ENCODE measurements around the gene RELL1. TPM values are rescaled to one million over a fixed set of nuclear protein-coding genes. Genes with fewer than 3 reads are reported as not detected.

Gene RELL1
- total RNA-seq, 2 donors from 2014 or later: 26.0 to 29.4 TPM

GRCh38 chr4:37649268-37649667, 36.9 kb downstream of the RELL1 start:
- intact Hi-C loops (cut with DNase I): no loop called here
- ATAC-seq (no peak), DNase-seq (no peak)

- ATAC-seq (peak; percentile 86 to 98), DNase-seq (peak; percentile 71)
- intact Hi-C loops (cut with DNase I): no loop called here
Observed at GRCh38 chr4:37648084-37648817, 37.9 kb downstream of the RELL1 start.

DNA sequence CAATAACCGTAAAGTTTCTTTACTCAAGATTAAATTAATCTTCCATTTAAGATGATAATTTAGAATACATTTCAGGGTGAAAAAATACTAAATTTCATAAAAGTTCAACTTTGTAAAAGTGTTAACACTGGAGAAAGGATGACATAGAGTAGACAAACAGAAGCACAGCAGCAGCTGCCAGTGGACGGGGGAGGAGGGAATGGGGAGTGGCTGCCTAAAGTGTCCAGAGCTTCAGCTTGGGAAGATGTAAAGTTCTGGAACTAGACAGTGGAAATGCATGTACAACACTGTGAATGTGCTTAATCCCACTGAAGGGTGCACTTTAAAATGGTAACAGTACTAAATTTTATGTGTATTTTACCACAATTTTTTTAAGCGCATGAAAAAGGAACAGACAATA, 39.9 kb downstream of the RELL1 start:
- no peak for DNase-seq
- ATAC-seq: no peak
- intact Hi-C loops (cut with DNase I): no loop called here

- DNase-seq: no peak
- intact Hi-C loops (cut with DNase I): no loop called here
- ATAC-seq: no peak
Observed at GRCh38 chr4:37645736-37646135, 40.4 kb downstream of the RELL1 start.

DNA sequence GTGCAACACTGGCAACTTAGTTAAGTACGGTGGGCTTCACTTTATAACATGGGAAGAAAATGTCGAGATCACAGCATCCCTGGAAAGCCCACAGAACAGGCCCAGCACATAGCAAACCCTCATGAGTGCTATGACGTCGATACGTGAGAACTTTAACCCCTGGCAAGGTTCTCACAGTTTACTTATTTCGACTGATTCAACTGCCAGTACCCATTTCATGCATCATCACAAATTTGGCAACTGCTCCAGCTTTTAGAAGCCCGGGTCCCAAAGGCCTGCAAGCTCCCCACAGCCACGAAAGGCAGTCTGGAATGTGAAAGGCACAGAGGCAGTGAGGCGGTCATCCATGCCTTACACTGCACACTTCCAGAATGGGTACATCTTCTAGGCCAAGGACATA, 41.2 kb downstream of the RELL1 start:
- DNase-seq (no peak), ATAC-seq (no peak)
- intact Hi-C loops (cut with DNase I): no loop called here

- ATAC-seq (no peak), DNase-seq (no peak)
- intact Hi-C loops (cut with DNase I): no loop called here
Observed at GRCh38 chr4:37641886-37642849, 44.0 kb downstream of the RELL1 start.

DNA sequence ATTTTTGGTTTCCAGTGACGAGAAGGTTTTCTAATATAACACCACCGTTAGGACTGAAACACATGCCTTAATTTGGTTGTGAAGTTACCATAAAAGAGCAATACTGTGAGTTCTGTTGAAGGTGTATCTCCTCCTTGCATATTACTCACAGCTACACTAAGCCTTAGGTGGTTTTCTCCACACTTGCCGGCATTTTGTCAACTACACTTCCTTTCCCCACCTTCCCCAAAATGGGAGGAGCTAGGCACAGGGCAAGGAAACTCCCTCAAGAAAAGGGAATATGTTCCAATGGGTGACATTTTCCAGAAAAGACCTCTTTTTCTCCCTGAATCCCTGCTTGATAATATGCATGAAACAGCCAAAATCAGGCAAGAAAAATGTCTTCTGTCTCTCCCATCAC, 44.8 kb downstream of the RELL1 start:
- DNase-seq: no peak
- no peak for ATAC-seq
- intact Hi-C loops (cut with DNase I): no loop called here

DNA sequence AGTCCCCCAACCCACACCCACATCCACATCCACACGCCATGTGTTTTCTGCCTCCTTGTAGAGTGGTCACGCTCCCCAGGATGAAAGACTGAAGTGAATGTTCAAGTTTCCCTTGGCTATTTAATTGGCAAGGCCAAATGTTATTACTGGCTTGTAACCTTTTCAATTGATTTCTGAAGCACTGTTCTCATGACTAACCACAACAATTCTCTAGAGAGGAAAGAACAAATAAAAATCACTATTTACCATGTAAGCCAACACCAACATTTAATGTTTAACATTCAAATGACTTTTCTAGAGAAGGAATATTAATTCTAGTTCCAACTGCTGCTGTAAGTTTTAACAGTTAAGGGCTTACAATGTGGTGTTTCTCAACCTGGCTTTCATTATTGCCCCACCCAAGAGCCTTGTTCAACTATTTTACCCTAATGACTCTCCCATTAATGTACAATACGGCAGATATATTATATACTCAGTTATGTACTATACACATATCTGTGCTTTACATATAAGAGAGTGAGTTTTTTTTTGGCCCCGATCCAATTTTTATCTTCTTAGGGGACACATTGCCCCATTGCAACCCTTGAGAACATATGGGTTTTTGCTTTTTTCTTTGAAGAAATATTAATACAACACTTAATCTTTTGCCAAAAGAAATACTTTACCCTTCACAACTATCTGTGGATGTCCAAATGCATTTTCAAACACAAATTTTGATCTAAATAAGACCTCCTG, 46.5 kb downstream of the RELL1 start:
- intact Hi-C loops (cut with DNase I): no loop called here
- ATAC-seq (no peak), DNase-seq (no peak)

DNA sequence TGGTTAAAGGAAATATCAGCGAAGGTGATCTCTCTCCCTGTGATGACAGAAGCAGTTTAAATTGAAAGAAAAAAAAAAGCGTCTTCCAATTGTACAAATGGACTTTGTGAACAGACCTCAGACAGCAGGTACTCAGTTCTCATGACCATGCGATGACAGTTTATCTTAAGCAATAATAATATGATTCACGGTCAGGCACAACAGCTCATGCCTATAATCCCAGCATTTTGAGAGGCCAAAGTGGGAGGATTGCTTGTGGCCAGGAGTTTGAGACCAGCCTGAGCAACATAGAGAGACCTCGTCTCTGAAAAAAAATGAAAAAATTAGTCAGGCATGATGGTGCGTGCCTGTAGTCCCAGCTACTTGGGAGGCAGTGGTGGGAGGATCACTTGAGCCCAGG, 51.0 kb downstream of the RELL1 start:
- no peak for DNase-seq
- intact Hi-C loops (cut with DNase I): no loop called here
- ATAC-seq: no peak

DNA sequence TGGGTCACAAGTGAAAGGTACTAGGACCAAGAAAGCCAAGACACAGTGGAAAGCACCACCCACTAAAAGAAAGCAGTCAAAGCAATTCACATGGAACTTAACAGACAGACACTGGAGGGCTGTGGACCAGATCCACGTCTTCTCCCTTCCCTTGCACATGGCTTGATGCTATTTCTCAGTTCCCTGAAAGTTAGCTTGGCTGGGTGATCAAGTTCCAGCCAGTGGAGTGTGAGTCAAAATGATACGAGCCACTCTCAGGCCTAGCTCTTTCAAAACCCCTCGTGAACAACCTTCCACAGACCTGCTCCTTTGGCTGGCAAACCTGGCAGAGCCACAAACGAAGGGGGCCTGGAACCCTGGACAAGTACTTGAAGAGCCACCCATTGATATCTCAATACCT, 52.0 kb downstream of the RELL1 start:
- DNase-seq: no peak
- no peak for ATAC-seq
- intact Hi-C loops (cut with DNase I): no loop called here

GRCh38 chr4:37632836-37633235, 53.3 kb downstream of the RELL1 start:
- ATAC-seq (no peak), DNase-seq (no peak)
- intact Hi-C loops (cut with DNase I): no loop called here

DNA sequence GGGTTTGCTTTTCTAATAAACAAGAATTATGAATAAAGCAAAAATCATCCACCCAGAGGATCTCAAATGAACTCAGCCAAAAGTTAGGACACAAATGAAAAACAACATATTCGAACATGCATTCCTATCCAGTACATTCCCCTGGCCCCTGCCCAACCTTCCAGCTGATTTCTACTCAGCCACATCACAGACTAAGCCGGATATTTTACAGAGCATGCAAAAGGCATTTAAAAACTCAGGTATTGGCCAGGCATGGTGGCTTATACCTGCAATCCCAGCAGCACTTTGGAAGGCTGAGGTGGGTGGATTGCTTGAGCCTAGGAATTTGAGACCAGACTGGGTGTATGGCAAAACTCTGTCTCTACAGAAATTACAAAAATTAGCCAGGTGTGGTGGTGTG, 54.6 kb downstream of the RELL1 start:
- DNase-seq (peak; percentile 42), ATAC-seq (no peak)
- intact Hi-C loops (cut with DNase I): no loop called here

DNA sequence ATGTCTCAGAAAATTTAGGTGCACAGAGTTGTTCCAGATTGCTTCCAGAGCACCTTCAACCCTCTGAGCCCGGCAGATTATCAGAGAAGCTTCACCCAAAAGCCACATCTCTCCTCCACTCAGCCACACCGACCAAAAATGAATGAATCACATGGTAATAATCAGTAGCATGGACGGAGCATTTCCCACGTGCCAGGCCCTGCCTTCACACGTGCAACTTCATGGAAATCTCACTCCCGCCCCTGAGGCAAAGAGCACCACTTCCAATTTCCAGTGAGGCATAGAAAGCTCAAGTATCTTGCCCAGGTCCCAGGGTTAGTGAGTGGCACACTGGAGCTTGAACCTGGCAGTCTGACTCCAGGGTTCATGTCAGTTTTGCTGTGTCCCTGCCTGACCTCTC, 56.5 kb downstream of the RELL1 start:
- intact Hi-C loops (cut with DNase I): no loop called here

GRCh38 chr4:37628977-37629609, 57.1 kb downstream of the RELL1 start:
- intact Hi-C loops (cut with DNase I): no loop called here
- ATAC-seq: peak; percentile 58 to 95
- DNase-seq: no peak

More for the DNA sequence above, 56.5 kb downstream of the RELL1 start:
- no peak for ATAC-seq
- DNase-seq: no peak

- intact Hi-C loops (cut with DNase I): no loop called here
- DNase-seq: no peak
- no peak for ATAC-seq
Observed at GRCh38 chr4:37627263-37627662, 58.9 kb downstream of the RELL1 start.

- intact Hi-C loops (cut with DNase I): no loop called here
- no peak for ATAC-seq
- no peak for DNase-seq
Observed at GRCh38 chr4:37625499-37625898, 60.7 kb downstream of the RELL1 start.

GRCh38 chr4:37623940-37624339, 62.2 kb downstream of the RELL1 start:
- DNase-seq (no peak), ATAC-seq (peak in 1 of 2 donors; percentile 39)
- intact Hi-C loops (cut with DNase I): no loop called here

- no peak for DNase-seq
- ATAC-seq: peak; percentile 72 to 75
- intact Hi-C loops (cut with DNase I): no loop called here
Observed at GRCh38 chr4:37623125-37623524, 63.1 kb downstream of the RELL1 start.

- intact Hi-C loops (cut with DNase I): no loop called here
- no peak for DNase-seq
- no peak for ATAC-seq
Observed at GRCh38 chr4:37620176-37620575, 66.0 kb downstream of the RELL1 start.

Data from left cardiac atrium (tissue), 4 donors.